ENCODE results near the gene DNAH9.

GRCh38 chr17:11935734-11936406, 337.6 kb downstream of the DNAH9 start:
- TF ChIP-seq POLR2A (IDR thresholded peaks at IDR 0.05; ENCODE audit: low read depth, low read length) = no peak
- TF ChIP-seq POLR2AphosphoS5 (IDR thresholded peaks at IDR 0.05; ENCODE audit: low read depth, low read length) = no peak
- no peak for TF ChIP-seq TAF1 (IDR thresholded peaks at IDR 0.05; ENCODE audit: low read depth, low read length)

All from GM12891 (cell line).